SKM-1 (cell line): ENCODE measurements around the gene APCDD1.
"Not testable (repeated sequence)": the region's sequence is repeated elsewhere in the genome, so short reads cannot be mapped to it uniquely, and the experiment has no call there.

Experiments used
- DNase-seq: peaks from one replicate; lab custom pipeline; 2025; ENCODE audit not compliant: unreplicated experiment; lab: John Stamatoyannopoulos, UW

The APCDD1 gene

DNA sequence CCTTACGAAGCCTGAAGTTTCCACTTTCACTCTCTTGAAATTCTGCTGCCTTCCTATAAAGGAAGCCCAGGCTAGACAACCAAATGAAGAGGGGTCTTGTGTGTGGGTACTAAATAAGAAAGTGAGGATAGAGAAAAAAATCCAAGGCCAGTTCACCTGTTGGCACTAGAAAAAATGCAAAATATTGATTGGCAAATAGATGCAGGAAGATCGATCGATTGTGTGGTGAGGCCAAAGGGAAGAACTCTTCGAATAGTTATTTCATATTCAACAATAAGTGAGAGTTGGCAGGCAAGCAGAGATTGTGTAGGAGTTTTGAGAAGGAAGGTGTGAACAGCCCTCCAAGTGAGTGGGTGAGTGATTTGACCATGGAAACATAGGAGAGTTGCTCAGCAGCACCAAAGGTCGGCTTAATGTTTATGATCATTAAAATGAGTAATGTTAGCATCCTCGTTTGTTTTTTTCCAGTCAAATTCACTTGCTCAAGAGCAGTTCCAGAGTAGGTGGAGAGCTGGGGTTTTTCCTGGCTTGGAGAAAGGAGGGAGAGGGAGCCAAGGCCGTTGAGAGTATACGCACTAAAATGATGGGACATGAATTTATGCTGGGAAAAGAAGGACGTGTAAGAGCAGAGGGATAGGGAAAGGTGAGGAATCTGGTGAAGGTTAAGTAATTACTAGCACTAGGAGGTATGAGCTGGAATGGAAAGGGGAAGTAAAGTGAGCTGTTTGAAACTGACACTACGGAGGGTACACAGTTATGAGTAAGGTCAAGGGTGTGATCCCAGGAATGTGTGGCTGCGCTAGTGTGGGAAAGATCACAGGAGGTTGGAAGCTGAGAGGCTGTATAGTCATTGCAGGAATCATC, 70.3 kb downstream of the APCDD1 start:
- DNase-seq: peak; percentile 36

DNA sequence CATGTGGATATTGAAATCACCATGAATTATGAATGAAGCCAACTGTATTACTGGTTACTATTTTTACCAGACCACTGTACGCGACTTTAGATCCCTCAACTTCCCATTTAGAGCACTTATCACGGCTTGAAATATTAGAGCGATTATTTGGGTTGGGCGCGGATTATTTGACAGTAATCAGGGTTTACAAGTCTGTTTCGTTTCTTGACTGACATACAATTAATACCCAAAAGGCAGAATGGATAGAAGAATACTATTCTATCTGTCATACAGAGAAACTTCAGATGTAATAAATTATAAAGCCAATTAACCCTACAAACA, 70.9 kb downstream of the APCDD1 start:
- no peak for DNase-seq

DNA sequence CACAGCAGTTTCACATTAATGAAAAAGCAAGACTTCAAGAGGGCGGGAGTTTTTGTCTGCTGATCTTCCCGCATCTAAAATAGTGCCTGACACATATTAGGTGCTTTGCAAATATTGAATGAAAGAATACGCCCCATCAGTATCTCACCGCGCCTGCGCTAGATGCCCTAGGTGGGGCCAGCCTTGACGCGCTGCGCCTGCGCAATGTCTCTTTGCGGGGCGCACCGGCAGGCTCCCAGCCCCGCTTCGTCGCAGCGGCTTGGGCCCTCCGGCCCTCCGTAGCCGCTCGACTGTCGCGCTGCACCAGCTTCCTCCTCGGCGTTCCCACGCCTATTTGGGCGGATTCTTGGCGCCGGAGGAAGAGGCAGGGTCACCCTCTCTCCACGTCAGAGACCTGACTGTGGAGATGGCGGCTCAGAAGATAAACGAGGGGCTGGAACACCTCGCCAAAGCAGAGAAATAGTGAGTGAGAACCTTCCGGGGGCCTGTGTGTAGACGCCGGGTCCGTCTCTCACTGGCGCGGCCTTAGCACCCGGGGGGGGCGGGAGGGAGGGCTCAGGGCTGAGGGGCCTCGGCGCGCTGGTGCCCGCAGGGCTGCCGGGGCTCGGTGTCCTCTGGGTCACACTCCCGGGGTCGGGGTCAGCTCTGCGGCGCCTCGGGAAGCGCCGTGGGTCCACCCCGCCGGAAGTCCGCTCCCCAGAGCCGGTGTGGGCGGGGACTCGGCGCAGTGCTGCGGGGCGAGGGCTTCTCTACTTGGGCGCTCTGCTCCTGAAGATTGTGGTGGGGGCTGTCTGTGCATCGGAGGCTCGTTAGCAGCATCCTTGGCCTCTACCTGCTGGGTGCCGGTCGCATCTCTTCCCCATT, 71.5 kb downstream of the APCDD1 start, which contains the start of gene NAPG:
TSS of gene NAPG (plus strand) at position 331 of the 864 bp plus-strand sequence. CDS start at position 407, 76 bp downstream.
- peak; percentile 77 for DNase-seq

DNA sequence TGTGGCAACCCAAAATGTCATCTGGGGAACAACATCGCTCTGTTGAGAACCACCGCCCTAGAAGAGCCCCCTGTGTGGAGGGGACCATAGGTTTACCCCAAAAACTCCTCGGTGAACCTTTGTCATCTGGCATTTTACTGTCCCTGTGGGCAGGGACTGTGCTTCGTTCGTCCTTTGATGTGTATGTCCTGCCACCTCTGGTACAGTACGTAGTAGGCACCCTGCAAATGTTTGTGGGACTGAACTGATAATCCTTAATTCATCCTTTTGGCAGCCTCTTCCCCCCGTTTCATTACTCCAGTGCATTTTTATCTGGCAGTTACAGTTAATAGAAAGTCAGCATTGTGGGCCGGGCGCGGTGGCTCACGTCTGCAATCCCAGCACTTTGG, 72.1 kb downstream of the APCDD1 start:
- DNase-seq: no peak

DNA sequence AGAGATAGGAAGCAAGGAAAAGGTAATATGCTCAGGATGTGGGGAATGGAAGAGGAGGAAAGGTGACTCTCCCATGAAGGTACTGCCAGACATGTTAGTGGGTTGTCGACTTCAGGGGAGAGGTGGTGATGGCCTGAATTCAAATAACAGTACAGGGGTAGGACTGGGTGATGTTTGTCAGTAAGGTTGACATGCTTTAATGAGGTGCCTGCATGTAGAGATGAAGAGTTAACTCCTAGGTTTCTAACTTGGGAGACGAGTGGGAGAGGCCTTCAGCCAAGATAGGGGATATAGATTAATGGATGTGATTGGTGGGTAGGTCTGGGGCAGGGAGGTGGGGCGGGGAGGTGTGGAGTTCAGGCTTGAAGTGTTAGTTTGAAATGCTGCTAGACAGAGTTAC, 74.0 kb downstream of the APCDD1 start:
- DNase-seq: no peak

DNA sequence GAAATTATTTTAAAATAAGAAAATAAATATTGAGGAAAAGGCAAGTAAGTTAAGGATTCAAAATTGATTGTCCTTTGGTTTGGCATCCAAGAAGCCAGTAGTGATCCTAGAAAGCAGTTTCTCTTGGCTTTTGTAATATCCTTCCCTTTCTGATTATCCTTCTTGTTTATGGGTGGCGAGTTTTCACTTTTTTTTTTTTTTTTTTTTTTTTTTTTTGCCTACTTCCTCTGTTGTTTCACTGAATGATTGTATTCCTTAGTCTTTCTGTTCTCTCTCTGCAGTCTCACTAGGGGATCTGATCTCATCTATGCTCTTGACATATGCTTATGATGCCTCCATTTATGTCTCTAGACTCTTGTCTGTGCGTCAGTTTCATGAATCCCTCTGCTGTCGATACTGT, 75.6 kb downstream of the APCDD1 start:
- DNase-seq: no peak

DNA sequence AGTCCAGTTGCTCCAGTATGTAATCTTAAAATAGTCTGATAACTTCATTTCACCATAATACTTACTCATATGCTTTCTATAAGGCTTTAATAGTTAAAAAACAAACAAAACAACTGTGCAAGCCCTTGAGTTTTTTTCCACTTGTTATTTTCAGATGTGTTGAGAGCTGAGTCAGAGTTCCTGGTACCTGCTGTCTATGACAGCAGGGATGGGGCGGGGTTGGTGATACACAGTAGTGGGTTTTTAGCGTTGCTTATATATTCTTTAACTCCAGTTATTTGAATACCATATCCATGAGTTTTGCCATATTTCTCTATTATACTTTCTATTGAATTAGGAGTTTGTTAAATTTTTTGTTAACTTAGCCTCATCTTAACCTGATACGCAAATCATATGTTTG, 76.4 kb downstream of the APCDD1 start:
- DNase-seq: no peak

DNA sequence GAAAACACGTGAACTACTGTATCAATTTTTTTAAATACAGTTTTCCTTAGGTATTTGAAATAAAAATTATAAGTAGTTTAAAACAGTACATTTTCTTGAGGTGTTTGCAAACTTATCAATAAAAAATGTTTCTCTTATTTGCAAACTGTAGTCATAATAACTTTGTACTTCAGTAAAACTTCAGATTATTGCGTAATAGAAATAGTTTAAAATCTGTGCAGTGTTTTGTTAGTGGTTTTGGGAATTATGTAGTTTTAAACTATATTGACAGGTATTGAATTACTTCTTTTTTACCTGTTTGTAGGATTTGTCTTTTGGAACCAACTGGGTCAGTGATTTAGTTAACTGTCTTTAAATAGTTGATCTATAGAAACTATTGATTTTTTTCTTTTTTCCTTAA, 78.7 kb downstream of the APCDD1 start:
- DNase-seq: no peak

DNA sequence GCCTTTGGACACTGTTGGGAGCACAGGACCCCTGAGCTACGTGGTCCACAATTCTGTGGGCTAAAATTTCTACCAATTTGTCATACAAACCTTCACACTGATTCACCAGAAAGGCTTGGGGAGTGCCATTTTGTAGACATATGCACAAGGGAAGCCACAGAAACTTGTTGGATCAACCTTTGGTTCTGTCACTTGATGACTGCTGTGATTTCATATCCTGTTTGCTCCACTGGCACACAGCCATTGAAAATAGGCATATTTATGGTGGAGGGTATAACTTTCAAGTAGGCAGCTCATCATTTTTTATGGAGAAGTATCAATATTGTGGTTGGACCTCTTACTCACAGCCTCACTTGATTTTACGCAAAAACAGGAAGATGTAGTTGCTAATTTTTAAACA, 81.8 kb downstream of the APCDD1 start:
- DNase-seq: no peak

DNA sequence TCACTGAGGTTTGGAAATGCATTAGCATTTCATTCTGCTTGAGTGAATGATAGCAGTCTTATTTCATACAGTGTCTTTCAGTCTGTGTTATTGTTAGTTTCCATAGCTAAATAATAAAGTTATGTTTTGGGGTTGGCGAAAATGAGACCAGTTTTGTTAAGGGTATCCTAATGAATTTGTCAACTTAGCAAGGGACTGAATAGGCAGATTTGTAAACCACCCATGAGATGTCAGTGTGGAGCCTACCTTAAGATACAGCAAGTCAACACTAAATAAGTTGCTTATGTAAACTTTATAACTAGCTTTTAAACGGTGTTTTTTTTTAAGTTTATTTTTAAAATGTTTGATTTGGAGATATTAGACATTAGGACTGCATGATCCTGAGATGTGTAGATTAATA, 83.3 kb downstream of the APCDD1 start:
- no peak for DNase-seq

DNA sequence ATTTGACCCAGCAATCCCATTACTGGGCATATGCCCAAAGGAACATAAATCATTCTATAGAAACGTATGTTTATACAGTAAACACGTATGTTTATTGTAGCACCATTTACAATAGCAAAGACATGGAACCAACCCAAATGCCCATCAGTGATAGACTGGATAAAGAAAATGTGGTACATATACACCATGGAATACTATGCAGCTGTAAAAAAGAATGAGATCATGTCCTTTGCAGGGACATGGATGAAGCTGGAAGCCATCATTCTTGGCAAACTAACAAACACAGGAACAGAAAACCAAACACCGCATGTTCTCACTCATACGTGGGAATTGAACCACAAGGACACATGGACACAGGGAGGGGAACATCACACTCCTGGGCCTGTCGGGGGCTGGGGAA, 84.7 kb downstream of the APCDD1 start:
- DNase-seq: not testable (repeated sequence)
